ENCODE data around the gene SERPINB2.

- TF ChIP-seq, protein P1, sequence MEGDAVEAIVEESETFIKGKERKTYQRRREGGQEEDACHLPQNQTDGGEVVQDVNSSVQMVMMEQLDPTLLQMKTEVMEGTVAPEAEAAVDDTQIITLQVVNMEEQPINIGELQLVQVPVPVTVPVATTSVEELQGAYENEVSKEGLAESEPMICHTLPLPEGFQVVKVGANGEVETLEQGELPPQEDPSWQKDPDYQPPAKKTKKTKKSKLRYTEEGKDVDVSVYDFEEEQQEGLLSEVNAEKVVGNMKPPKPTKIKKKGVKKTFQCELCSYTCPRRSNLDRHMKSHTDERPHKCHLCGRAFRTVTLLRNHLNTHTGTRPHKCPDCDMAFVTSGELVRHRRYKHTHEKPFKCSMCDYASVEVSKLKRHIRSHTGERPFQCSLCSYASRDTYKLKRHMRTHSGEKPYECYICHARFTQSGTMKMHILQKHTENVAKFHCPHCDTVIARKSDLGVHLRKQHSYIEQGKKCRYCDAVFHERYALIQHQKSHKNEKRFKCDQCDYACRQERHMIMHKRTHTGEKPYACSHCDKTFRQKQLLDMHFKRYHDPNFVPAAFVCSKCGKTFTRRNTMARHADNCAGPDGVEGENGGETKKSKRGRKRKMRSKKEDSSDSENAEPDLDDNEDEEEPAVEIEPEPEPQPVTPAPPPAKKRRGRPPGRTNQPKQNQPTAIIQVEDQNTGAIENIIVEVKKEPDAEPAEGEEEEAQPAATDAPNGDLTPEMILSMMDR (conservative IDR thresholded peaks at IDR 0.05; ENCODE audit: low read depth, low read length) = no peak
- TF ChIP-seq EZH2 (IDR thresholded peaks at IDR 0.05; ENCODE audit: low read length, unreplicated experiment) (no peak), EZH2phosphoT487 (IDR thresholded peaks at IDR 0.05; ENCODE audit: borderline replicate concordance, low read length) (no peak)
Measured at GRCh38 chr18:63909870-63910269, 22.4 kb downstream of the SERPINB2 start.

Data from PC-3 (cell line).